Measurements from ENCODE around the gene INF2. TPM values are rescaled to one million over a fixed set of nuclear protein-coding genes. Genes with fewer than 3 reads are reported as not detected.
A peak's percentile ranks its signal among the peaks of the same experiment; 100 is the strongest.

The INF2 gene
- total RNA-seq, 2 experiments from 2014 or later = 107 to 110 TPM

GRCh38 chr14:104732355-104732804 is 43.0 kb downstream of the INF2 start:
- no peaks in the 10 kb centered on the region for H3K9me3 Mint-ChIP-seq
- no peaks in the 10 kb centered on the region for H3K36me3 Mint-ChIP-seq
- DNase-seq (no peak), ATAC-seq (ENCODE audit: low read depth) (no peak)
- no peak overlapping the region for H3K4me3 Mint-ChIP-seq
- POLR2A ChIA-PET = no interaction called here
- peaks cover 4% of the 10 kb centered on the region for H3K27me3 Mint-ChIP-seq
- H3K4me1 Mint-ChIP-seq = no peaks in the 10 kb centered on the region
- no peak overlapping the region for H3K27ac Mint-ChIP-seq

- no peak overlapping the region for H3K27ac Mint-ChIP-seq
- DNase-seq = no peak
These were observed 43.7 kb downstream of the INF2 start for GRCh38 chr14:104732931-104733681.

GRCh38 chr14:104734051-104734587 is 44.7 kb downstream of the INF2 start:
- no peaks in the 10 kb centered on the region for H3K36me3 Mint-ChIP-seq
- no peaks in the 10 kb centered on the region for H3K9me3 Mint-ChIP-seq
- DNase-seq (no peak), ATAC-seq (ENCODE audit: low read depth) (no peak)
- H3K4me1 Mint-ChIP-seq = no peaks in the 10 kb centered on the region
- POLR2A ChIA-PET = no interaction called here
- no peak overlapping the region for H3K27ac Mint-ChIP-seq
- H3K27me3 Mint-ChIP-seq = peaks cover 4% of the 10 kb centered on the region
- no peak overlapping the region for H3K4me3 Mint-ChIP-seq

More at GRCh38 chr14:104732931-104733681, 43.7 kb downstream of the INF2 start:
- H3K4me1 Mint-ChIP-seq = no peaks in the 10 kb centered on the region
- no peak overlapping the region for H3K4me3 Mint-ChIP-seq
- peaks cover 4% of the 10 kb centered on the region for H3K27me3 Mint-ChIP-seq
- POLR2A ChIA-PET = no interaction called here
- H3K9me3 Mint-ChIP-seq = no peaks in the 10 kb centered on the region
- ATAC-seq (ENCODE audit: low read depth) = no peak
- no peaks in the 10 kb centered on the region for H3K36me3 Mint-ChIP-seq

- ATAC-seq (ENCODE audit: low read depth) = no peak
- no peak for DNase-seq
- Mint-ChIP-seq H3K36me3 (no peaks in the 10 kb centered on the region), H3K9me3 (no peaks in the 10 kb centered on the region), H3K27me3 (peaks cover 4% of the 10 kb centered on the region), H3K27ac (no peak overlapping the region), H3K4me3 (no peak overlapping the region), H3K4me1 (no peaks in the 10 kb centered on the region)
- POLR2A ChIA-PET = no interaction called here
These were observed 45.2 kb downstream of the INF2 start for GRCh38 chr14:104734601-104734990.

GRCh38 chr14:104734991-104735779 is 45.8 kb downstream of the INF2 start:
- Mint-ChIP-seq H3K27me3 (peaks cover 4% of the 10 kb centered on the region), H3K36me3 (no peaks in the 10 kb centered on the region), H3K4me3 (no peak overlapping the region), H3K27ac (no peak overlapping the region), H3K9me3 (no peaks in the 10 kb centered on the region), H3K4me1 (no peaks in the 10 kb centered on the region)
- DNase-seq (no peak), ATAC-seq (ENCODE audit: low read depth) (no peak)
- POLR2A ChIA-PET = no interaction called here

- Mint-ChIP-seq H3K4me1 (no peaks in the 10 kb centered on the region), H3K27ac (no peak overlapping the region), H3K9me3 (no peaks in the 10 kb centered on the region), H3K4me3 (no peak overlapping the region), H3K27me3 (peaks cover 4% of the 10 kb centered on the region), H3K36me3 (no peaks in the 10 kb centered on the region)
- DNase-seq = no peak
- POLR2A ChIA-PET = no interaction called here
- no peak for ATAC-seq (ENCODE audit: low read depth)
These were observed 46.6 kb downstream of the INF2 start for GRCh38 chr14:104735830-104736642.

GRCh38 chr14:104738375-104739019 is 49.1 kb downstream of the INF2 start:
- Mint-ChIP-seq H3K4me1 (no peaks in the 10 kb centered on the region), H3K27me3 (peaks cover 4% of the 10 kb centered on the region), H3K36me3 (no peaks in the 10 kb centered on the region), H3K4me3 (no peak overlapping the region), H3K27ac (no peak overlapping the region), H3K9me3 (no peaks in the 10 kb centered on the region)
- ATAC-seq (ENCODE audit: low read depth) = no peak
- DNase-seq = no peak
- POLR2A ChIA-PET = no interaction called here

GRCh38 chr14:104739026-104739425 is 49.6 kb downstream of the INF2 start:
- Mint-ChIP-seq H3K36me3 (no peaks in the 10 kb centered on the region), H3K4me1 (no peaks in the 10 kb centered on the region), H3K27ac (no peak overlapping the region), H3K27me3 (peaks cover 4% of the 10 kb centered on the region), H3K4me3 (no peak overlapping the region), H3K9me3 (no peaks in the 10 kb centered on the region)
- no peak for DNase-seq
- no peak for ATAC-seq (ENCODE audit: low read depth)
- POLR2A ChIA-PET = no interaction called here

GRCh38 chr14:104739546-104740516 is 50.4 kb downstream of the INF2 start:
- POLR2A ChIA-PET = no interaction called here
- no peak overlapping the region for H3K4me3 Mint-ChIP-seq
- H3K36me3 Mint-ChIP-seq = no peaks in the 10 kb centered on the region
- H3K9me3 Mint-ChIP-seq = no peaks in the 10 kb centered on the region
- no peaks in the 10 kb centered on the region for H3K4me1 Mint-ChIP-seq
- ATAC-seq (ENCODE audit: low read depth) (no peak), DNase-seq (no peak)
- peak overlapping the region; percentile 37 for H3K27ac Mint-ChIP-seq
- peaks cover 4% of the 10 kb centered on the region for H3K27me3 Mint-ChIP-seq

GRCh38 chr14:104741108-104741802 is 51.8 kb downstream of the INF2 start:
- no peak overlapping the region for H3K27ac Mint-ChIP-seq
- H3K36me3 Mint-ChIP-seq = no peaks in the 10 kb centered on the region
- no peaks in the 10 kb centered on the region for H3K27me3 Mint-ChIP-seq
- peaks cover 4% of the 10 kb centered on the region for H3K4me1 Mint-ChIP-seq
- no peak for DNase-seq
- no peak for ATAC-seq (ENCODE audit: low read depth)
- no peak overlapping the region for H3K4me3 Mint-ChIP-seq
- POLR2A ChIA-PET = interaction anchor here (1.2 kb wide), 1 partner anchor 10 kb away, joined by 7 read pairs; no protein-coding TSS in a partner anchor
- no peaks in the 10 kb centered on the region for H3K9me3 Mint-ChIP-seq

GRCh38 chr14:104741803-104742251 is 52.4 kb downstream of the INF2 start:
- Mint-ChIP-seq H3K27ac (no peak overlapping the region), H3K36me3 (no peaks in the 10 kb centered on the region), H3K4me1 (peaks cover 4% of the 10 kb centered on the region), H3K4me3 (no peak overlapping the region), H3K9me3 (no peaks in the 10 kb centered on the region), H3K27me3 (no peaks in the 10 kb centered on the region)
- ATAC-seq (ENCODE audit: low read depth) (no peak), DNase-seq (no peak)
- POLR2A ChIA-PET = interaction anchor here (1.2 kb wide), 1 partner anchor 10 kb away, joined by 7 read pairs; no protein-coding TSS in a partner anchor

Data from activated naive CD8-positive, alpha-beta T cell treated with anti-CD3 and anti-CD28 coated beads, Interleukin-2, amount 10 ng/mL, durations not matched to agents 7 days and 5 days (primary cell).